Mucosa of gallbladder (tissue), 1 donor: Measurements from ENCODE around the gene DYNC1I2. TPM values are rescaled to one million over a fixed set of nuclear protein-coding genes. Genes with fewer than 3 reads are reported as not detected.

Experiments
- DNase-seq: peaks from one replicate; pipeline ENCODE4 v3.0.0-alpha.2; 2020; ENCODE audit warnings: low spot score
- total RNA-seq: library from RNA; stranded (reverse); gene quantifications from one replicate; pipeline ENCODE4 v1.2.1, GENCODE V29; 2021
- donor health status: DM: no; HTN: no; CAD: no.

The DYNC1I2 gene
- 110 TPM for total RNA-seq

DNA sequence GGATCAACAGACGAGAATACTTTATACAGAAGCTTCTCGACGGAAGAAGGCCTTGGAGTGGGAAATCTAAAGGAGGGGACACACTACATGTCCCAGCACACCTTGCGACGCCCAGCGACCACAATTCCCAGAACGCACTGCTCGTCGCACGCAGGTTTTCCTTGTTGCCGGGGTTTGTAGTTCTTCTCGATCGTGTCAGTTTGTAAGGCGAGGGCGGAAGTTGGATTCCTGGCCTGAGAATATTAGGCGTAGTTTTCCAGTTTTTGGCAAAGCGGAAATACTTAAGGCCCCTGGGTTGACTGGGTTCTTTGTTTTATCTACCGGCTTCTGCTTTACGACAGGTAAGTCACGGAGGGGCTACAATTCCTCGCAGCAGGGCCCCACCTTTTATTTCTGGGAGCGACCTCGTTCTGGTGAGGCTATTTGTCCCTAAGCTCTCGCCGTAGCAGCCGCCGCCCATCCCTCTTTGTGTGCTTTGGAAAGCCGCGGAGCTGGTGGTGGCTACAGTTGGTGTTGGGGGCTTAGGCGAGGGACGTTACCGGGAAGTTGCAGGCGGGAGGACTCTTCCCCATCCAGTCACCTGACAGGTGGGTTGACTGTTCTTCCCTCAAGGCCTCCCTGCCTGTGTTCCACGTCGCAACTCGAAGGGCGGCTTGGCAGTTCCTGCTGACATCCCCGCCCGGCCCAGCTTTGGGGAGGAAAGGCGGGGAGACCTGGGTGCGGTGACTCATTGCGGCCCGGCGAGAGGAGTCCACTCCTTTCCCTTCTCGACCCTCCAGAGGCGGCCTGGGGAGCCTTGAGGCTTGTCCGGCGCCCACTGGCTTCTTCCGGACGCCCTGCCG is at the start of gene DYNC1I2:
Gene DYNC1I2, plus strand, starts transcription at position 183 of the 842 bp plus-strand sequence. CDS start 2,687 bp downstream, outside the sequence.
- DNase-seq = peak; percentile 91

DNA sequence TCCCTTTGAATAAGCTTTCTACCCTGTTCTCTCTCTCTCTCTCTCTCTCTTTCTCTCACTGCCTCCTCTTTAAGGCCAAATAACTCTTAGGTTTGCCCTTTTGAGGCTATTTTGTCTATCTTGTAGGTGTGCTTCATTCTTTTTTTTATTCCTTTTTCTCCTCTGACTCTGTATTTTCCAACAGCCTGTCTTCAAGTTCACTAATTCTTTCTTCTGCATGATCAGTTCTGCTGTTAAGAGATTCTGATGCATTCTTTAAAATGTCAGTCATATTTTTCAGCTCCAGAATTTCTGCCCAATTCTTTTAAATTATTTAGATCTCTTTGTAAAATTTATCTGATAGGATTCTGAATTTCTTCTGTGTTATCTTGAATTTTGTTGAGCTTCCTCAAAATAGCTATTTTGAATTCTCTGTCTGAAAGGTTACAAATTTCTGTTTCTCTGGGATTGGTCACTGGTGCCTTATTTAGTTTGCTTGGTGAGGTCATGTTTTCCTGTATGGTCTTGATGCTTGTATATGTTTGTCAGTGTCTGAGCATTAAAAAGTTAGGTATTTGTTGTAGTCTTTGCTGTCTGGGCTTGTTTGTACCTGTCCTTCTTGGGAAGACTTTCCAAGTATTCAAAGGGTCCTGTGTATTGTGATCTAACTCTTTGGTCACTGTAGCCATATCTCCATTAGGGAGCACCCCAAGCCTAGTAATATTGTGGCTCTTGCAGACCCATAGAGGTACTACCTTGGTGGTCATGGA is 35.4 kb upstream of the DYNC1I2 start:
- DNase-seq = no peak

- no peak for DNase-seq
These were observed 34.9 kb upstream of the DYNC1I2 start for GRCh38 chr2:171652416-171652785.

- no peak for DNase-seq
These were observed 31.7 kb upstream of the DYNC1I2 start for GRCh38 chr2:171655586-171655985.

- DNase-seq = no peak
These were observed 20.2 kb upstream of the DYNC1I2 start for GRCh38 chr2:171667041-171667440.

DNA sequence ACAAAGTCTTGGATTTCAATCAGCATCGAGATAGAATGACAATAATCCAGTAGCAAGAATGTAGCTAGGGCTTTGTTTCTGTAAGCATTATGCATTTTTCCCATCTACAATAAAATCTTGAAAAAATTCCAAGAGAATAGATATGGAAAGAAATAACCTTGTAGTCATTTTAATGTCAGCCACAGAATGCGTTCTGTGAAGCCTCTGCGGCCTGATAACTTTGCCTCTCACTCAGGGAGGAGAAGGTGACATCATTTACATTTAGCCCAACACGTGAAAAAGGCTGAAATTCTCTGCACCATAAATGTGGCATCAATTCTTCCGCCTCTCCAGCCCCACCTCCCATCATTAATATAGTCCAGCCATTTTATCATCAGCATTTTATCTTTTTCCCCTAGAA is 19.1 kb upstream of the DYNC1I2 start:
- DNase-seq = no peak

DNA sequence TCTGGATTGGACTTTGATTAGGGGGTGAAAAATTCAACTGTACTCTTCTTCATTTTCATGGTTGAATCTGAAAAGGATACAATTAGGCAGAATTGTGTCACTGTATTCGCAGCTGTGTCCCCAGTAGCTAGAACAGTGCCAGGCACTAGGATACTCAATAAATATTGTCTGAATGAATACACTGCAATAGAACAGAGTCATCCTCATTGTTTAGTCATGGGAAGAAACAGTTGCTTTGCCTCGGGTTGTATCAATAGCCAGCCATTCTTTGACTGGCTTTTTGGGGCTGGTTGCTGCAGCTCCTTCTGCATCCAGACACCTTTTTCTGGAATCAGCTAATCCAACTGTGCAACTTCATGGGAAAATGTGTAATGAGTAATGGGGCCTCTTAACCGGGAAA is 18.1 kb upstream of the DYNC1I2 start:
- no peak for DNase-seq

DNA sequence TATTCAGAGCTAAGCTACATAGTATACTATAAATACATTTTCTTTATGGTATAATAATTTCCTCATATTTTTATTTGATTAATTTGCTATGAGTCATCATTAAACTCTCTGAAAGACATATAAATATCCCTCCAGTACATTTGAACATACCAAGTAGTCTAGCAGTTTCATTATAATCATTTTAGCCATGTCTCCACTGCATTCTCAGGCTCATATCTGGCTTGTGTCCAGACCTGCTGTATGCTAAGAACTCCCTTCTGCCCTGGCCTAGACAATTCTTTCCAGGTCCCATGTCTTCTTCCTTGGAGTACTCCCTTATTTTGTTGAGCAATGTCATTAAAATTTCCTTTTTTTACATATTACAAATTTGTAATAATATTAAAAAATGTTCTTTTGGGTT is 16.6 kb upstream of the DYNC1I2 start:
- no peak for DNase-seq

- no peak for DNase-seq
These were observed 15.4 kb upstream of the DYNC1I2 start for GRCh38 chr2:171671867-171672266.

DNA sequence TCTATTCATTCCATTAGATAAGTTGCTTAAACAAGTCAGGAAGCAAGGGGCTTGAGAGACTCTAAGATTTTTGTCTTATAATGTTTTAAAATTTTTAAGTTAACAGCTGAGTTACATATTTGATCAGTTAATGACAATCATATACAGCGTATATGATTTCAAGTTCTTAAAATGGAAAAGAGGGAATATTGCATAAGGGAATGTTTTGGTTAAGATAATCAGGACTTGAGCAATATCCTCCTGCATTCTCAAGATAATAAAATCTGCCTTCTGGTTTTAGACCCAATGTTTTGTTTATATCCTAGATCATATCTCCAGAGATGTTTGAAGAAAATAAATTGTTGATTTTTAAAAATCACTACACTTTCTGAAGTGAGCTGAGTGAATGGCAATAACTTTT is 13.4 kb upstream of the DYNC1I2 start:
- no peak for DNase-seq

GRCh38 chr2:171675810-171676345 is 11.4 kb upstream of the DYNC1I2 start:
- DNase-seq = no peak

DNA sequence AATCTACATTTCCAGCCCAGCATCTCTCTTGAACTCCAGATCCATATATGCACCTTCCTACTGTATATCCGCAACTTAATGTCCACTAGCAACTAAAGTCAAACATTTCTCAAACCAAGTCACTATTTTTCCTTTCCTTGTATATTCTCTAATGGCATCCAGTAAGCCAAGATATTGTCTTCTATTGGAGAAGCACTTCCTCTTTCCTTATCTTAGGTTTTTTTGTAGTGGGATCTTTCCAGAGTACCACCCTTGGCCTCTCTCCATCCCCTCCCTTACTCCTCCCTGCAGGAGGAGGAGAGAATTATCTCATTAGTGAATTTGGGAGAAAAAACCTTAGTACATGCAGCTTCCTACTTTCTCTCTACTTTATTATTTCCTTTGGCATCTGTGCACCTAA is 8.7 kb upstream of the DYNC1I2 start:
- no peak for DNase-seq

- DNase-seq = no peak
These were observed 828 bp downstream of the DYNC1I2 start for GRCh38 chr2:171688129-171688465.

- DNase-seq = no peak
These were observed 5.1 kb downstream of the DYNC1I2 start for GRCh38 chr2:171692331-171692730.

GRCh38 chr2:171702781-171703556 is 15.7 kb downstream of the DYNC1I2 start:
- DNase-seq = no peak

GRCh38 chr2:171703574-171704347 is 16.5 kb downstream of the DYNC1I2 start:
- no peak for DNase-seq

- no peak for DNase-seq
These were observed 19.0 kb downstream of the DYNC1I2 start for GRCh38 chr2:171706152-171706803.

DNA sequence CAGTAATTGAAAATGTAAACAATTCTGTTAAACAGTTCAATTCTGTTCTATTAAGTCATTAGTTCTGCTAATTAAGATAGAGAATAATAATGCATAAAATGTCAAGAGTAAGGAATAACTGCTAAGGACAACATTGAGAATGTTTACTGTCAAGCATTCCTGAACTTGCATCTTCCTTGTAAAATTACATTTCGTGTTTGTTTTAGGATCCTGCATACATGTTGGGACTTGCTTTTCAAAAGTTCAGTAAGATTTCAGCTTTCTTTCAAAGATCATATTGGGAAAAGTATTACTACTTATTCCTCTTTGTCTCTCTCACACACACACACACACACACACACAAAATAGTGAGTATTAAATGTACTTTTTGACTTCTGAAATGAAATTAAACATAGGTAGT is 20.5 kb downstream of the DYNC1I2 start:
- no peak for DNase-seq

- DNase-seq = no peak
These were observed 21.9 kb downstream of the DYNC1I2 start for GRCh38 chr2:171709011-171709685.

GRCh38 chr2:171711351-171711750 is 24.1 kb downstream of the DYNC1I2 start:
- no peak for DNase-seq
